Hematopoietic multipotent progenitor cell treated with erythropoietin and hydrocortisone succinate and interleukin-3 and kit ligand, for 15 days (in vitro differentiated cells): ENCODE data around the gene ZNF133.
"Not testable (repeated sequence)": the region's sequence is repeated elsewhere in the genome, so short reads cannot be mapped to it uniquely, and the experiment has no call there.

ENCODE experiments used
- DNase-seq: peaks from one replicate; pipeline ENCODE4 v3.0.0-alpha.2; 2015; ENCODE audit warnings: low spot score

ZNF133 gene

DNA sequence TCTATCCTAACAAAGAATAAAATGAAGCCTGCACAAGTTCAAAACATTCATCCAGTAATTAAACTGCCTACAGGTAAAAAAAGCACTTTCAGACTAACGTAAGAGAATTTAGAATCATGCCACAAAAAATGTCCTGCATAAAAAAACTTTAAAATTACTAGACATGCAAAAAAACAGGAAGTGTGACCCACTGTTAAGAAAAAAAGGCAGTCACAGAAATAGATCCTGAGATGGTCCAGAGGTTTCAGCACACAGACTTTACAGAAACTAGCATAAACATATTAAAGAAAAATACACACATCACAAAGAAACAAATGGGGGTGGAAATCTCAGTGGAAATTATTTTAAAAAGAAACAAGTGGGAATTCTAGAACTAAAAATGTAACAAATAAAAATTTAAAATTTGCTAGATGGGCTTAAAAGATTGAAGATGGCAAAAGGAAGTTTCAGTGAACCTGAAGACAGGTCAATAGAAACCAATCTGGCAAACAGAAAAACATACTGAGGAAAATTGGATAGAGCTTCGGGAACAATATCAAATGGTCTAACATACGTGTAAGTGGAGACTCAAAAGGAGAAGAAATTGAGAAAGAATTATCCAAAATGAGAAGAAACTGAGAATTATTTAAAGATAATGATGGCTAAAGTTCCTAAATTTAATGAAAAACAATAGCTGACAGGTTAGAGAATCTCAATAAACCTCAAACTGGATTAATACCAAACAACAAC is 3.4 kb upstream of the ZNF133 start:
- DNase-seq = no peak

DNA sequence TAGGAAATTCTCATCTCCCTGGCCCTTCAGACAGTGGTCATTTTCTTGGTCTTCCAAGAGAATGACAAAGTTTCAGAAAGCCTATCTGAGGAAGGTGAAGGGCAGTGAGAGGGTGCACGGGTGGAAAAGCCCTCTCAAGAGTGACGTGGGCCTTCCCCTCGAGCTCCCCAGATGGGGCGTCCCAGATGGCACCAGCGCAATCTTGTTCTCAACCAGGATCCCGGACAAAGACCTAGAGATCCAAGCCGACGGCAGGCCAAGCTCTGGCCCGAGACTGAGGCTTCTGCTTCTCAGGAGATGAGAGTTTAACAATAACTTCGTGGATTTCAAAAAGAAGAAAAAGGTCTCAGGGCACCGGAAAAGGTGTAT is 797 bp upstream of the ZNF133 start:
- no peak for DNase-seq

DNA sequence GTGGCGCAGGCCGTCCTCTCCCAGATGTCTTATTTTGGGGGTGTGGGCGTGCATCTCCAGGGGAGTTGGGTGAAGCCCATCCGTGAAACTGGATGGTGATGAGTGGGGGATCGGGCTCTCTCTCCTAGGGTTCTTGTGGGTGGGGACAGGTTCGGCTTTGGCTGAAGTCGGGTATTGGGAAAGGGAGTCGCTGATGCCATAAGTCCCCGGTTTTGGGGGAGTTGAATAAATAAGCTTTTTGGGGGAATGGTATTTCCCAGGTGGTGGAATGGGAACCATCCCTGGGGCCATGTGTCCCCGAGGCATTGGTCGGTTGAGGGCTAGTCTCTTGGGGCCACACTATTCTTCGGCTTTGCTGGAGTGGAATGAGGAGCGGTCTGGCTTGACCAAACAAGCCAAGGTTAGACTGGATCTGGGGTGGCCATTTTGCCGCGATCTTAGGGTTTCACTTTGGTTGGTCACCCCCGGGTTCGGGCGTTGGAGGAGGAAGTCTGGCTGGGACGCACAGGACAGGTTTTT is 481 bp downstream of the ZNF133 start:
- DNase-seq = no peak

GRCh38 chr20:18289306-18289705 is 979 bp downstream of the ZNF133 start:
- no peak for DNase-seq

GRCh38 chr20:18299364-18299763 is 11.0 kb downstream of the ZNF133 start:
- DNase-seq = no peak

DNA sequence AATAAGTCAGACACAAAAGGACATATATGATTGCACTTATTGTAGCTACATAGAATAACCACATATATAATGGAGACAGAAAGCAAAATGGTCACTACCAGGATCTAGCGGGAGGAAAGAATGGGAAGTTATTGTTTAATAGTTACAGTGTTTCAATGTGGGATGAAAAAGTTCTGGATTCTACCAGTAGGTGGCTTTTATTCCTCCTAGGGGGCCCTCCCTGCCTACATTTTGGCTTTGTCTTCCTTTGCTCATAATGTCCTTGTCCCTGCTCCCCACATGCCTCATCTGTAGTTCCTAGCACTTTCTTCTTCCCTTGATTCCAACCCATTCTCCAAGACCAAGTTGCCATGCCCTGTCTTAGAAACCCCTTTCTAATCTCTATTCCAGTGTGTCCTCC is 16.3 kb downstream of the ZNF133 start:
- DNase-seq = no peak

GRCh38 chr20:18307301-18307700 is 19.0 kb downstream of the ZNF133 start:
- DNase-seq = no peak

DNA sequence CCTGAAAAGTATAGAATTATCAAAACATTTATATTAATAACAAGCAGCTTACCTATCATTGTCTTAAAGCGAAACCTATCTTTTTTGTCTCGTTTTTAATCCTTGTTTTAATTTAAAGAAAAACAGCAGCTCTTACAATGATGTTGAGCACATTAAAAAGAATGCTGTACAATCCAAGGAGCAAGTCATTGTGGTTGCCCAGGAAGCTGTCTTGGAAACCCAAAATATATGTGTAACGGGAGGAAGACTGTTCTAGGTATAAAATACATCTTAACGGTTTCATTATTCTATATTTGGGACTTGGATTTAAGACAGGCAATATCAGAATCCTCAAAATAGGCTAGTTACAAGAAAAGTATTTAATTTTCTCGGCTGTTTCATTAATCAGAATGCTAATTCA is 21.7 kb downstream of the ZNF133 start:
- no peak for DNase-seq

DNA sequence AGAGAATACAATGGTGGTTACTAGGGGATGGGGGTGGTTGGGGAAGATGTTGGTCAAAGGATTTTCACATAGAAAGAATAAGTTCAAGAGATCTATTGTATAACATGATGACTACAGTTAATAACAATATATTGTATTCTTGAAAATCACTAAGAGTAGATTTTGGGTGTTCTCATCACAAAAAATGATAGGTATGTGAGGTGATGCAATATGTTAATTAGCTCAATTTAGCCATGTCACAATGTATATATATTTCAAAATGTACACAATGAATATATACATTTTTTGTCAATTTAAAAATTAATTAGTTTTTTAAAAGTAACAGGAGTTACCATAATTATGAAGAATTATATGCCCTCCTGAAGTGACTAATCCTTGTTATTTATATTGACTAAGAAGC is 22.3 kb downstream of the ZNF133 start:
- DNase-seq = no peak

DNA sequence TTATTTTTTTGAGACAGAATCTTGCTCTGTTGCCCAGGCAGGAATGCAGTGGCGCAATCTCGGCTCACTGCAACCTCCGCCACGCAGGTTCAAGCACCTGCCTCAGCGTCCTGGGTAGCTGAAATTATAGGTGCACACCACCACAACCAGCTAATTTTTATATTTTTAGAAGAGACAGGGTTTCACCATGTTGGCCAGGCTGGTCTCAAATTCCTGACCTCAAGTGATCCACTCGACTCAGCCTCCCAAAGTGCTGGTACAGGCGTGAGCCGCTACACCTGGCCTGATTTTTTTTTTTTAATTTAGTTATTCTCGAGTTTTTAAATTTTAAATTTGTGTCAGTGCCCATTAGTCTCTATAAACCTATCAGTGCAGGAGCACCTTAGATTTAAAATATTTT is 24.4 kb downstream of the ZNF133 start:
- DNase-seq = no peak

GRCh38 chr20:18313411-18313810 is 25.1 kb downstream of the ZNF133 start:
- no peak for DNase-seq

DNA sequence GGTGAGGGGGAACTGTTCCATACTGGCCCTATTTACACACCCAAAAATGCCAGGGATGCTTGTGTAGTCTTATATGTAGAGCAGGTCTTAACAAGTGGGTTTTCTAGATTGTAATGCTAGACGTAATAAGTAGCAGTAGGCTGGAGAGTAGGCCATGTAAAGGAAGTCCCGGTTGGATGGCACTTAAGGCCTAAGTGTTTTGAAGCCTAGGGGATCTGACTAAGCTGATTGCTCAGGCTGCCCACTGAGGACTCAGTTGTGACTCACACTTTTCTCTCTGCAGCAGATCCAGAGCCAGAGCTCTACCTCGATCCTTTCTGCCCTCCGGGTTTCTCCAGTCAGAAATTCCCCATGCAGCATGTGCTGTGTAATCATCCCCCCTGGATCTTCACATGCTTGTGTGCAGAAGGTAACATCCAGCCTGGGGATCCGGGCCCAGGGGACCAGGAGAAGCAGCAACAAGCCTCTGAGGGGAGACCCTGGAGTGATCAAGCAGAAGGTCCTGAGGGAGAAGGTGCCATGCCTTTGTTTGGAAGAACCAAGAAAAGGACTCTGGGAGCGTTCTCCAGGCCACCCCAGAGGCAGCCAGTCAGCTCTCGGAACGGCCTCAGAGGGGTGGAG is 26.6 kb downstream of the ZNF133 start:
- no peak for DNase-seq

DNA sequence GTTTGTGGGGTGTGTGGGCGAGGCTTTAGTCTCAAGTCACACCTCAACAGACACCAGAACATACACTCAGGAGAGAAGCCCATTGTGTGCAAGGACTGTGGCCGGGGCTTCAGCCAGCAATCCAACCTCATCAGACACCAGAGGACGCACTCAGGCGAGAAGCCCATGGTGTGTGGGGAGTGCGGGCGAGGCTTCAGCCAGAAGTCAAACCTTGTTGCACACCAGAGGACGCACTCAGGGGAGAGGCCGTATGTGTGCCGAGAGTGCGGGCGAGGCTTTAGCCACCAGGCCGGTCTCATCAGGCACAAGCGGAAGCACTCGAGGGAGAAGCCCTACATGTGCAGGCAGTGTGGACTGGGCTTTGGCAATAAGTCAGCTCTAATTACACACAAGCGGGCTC is 27.8 kb downstream of the ZNF133 start:
- no peak for DNase-seq

DNA sequence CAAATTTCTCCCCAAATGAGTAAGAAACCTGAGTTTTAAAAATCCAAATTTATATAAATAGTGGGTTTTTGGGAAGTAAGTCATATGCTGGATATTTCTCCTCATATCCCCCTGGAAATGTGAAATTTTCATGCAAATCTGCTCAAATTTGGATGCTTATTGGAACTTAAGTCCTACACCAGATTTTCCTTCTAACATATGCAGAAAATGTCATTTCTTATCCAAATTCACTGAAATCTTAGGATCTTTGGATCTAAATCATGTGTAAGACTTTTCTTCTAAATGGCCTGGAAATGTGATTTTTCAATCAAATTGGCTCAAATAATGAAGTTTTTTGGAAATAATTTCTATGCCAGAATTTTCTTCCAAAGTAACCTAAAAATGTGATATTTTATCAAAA is 33.0 kb downstream of the ZNF133 start:
- no peak for DNase-seq

DNA sequence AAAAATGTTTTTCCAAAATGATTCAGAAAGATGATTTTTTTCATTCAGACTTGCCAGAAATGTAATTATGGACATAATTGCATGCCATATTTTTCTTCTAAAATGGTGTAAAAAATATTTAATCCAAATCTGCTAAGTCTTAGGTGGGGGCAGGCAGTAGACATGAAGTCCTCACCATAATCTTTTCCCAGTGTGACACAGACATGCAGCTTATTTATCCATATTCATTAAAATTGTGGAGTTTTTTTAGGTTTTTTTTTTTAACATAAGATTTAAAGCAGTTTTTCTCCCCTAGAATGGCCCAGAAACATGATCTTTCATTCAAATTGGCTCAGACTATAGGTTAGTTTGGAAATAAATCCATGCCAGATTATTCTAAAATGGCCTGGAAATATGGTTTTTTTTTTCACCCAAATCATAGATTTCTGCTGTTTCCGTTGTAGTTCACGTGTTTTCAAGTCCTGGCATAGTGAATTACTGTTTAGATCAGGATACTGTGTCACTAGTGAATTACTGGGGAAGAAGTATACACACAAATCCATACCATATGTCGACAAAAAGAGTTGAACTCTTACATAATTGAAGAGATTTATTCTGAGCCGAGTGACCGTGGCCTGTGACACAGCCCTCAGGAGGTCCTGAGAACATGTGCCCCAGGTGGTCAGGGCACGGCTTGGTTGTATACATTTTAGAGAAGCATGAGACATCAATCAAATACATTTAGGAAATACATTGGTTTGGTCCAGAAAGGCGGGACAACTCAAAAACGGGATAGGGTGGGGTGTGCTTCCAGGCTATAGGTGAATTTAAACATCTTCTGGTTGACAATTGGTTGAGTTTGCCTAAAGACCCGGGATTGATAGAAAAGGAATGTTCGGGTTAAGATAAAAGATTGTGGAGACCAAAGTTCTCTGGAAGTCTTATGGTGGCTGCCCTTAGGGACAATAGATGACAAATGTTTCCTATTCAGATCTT is 33.9 kb downstream of the ZNF133 start:
- no peak for DNase-seq

DNA sequence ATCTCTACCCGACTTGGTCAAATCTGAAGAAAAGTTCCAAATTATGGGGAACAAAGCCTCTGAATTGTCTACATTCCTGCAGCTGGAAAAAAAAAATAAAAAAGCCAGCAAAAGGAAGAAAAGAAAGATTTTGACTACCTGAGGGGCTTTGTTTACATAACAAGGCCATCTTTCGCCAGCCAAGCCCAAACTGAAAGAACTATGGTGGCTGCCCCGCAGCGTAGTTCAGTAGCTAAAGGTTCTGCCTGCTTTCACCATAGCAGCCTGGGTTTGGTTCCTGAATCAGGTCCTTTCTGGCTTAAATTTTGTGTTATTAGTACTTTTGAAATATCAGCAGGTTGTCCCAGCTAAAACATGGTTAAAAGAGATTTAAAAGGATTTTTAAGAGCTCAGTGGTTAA is 35.4 kb downstream of the ZNF133 start:
- no peak for DNase-seq

DNA sequence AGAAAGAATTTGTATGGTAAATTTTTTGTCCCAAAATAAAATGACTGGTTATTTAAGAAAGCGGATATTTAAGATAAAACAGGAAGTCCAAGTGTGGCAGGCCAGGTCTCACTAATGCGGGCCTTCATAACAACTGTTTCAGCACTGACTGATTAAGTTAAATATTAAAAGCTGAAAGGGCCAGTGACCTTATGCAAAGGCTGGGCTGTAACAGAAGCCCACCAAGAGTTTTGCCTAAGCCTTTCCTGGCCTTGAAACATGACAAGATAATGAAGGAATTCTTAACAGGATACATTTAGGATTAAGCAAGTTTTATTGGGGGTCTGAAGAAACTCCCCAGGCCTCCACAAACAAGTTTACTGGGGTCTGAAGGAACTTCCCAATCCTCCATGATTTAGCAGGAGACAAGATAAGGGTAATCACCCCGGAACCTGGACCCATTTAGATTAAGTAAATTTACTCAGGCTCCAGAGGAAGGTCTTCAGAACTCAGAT is 36.3 kb downstream of the ZNF133 start:
- no peak for DNase-seq

DNA sequence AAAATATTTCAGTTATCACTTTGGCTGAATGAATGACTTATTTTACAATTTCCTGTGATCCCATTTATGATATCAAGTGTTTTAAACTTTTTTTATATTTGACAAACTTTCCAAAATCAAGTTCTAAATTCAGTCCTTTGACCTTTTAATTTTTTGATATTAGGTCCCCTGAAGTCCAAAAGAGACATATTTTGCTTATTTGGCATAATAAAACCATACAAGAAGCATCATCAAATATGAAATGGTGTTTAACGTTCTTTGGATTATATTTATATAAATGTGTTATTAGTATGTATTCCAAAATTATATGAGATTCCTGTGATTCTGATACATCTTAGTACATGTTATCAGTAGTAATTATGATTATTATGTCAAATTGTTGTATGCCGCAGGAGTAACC is 38.7 kb downstream of the ZNF133 start:
- DNase-seq = no peak

DNA sequence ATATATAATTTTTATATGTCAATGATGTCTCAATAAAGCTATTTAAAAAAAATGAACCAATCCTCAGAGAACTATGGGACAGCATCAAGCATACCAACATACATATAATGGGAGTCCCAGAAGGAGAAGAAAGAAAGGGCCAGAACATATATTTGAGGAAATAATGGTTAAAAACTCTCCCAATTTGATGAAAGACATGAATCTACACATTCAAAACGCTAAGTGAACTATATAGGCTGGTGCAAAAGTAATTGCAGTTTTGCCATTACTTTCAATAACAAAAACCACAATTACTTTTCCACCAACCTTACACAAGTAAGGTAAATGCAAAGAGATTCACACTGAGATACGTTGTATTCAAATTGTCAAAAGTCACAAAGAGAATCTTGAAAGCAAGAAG is 43.4 kb downstream of the ZNF133 start:
- DNase-seq = no peak

- DNase-seq = not testable (repeated sequence)
Observed at GRCh38 chr20:18349749-18350148, 61.4 kb downstream of the ZNF133 start.

- no peak for DNase-seq
Observed at GRCh38 chr20:18359854-18360253, 71.5 kb downstream of the ZNF133 start.

DNA sequence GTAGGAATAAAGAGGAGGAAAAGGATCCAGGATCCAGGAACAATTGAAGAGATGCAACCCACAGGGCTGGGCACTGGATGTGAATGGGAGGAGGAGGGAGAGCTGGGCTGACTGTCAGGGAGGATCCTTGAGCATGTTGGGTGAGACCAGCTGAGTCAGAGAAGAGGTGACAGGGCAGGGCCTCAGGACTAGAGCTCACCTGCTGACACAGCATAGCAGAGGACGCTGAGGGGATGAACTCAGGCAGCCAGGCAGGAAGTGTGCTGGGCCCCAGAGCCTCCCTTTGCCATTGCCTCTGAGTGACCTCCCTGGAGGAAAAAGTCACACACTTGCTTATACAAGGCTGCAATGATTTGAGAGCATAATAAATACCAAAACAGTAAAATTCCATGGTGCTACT is 72.3 kb downstream of the ZNF133 start:
- no peak for DNase-seq

- no peak for DNase-seq
Observed at GRCh38 chr20:18361678-18362077, 73.4 kb downstream of the ZNF133 start.
